HG03139 (cell line): ENCODE results near the gene C7.
"Not testable (repeated sequence)": the region's sequence is repeated elsewhere in the genome, so short reads cannot be mapped to it uniquely, and the experiment has no call there.

ENCODE experiments used
- ATAC-seq: cut with Tn5 transposase; IDR thresholded peaks from one replicate; pipeline ENCODE4 v1.9.1; 2021; ENCODE audit not compliant: unreplicated experiment

Gene C7

DNA sequence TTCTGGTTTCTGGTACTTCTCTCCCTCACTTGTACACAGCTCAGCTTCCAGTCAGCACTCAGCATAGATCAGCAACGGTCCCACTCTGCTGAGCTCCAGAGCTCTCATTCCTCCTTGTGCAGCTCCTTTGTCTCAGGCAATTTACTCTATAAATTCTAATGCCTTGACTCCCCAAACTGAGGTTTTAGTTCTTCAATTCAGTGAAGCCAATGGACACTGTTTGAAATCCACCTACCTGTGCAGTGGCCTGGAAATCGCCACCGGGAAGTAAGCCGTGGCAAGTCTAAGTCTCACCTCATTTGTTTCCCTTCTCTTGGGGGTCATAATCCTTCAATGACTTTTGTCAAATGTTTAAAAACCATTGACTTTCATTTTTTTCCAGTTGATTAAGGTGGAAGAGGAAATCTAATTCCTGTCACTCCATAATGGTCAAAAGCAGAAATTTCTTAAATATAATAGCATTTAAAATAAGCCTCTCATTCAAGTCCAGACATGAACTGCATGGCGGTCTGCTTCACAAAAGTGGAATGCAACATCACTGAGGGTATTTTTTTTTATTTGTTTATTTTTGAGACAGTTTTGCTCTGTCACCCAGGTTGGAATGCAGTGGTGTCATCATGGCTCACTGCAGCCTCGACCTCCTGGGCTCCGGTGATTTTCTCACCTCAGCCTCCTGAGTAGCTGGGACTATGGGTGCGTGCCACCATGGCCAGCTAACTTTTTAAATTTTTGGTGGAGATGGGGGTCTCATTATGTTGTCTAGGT lies 79.6 kb downstream of the C7 start:
- ATAC-seq, result no peak

DNA sequence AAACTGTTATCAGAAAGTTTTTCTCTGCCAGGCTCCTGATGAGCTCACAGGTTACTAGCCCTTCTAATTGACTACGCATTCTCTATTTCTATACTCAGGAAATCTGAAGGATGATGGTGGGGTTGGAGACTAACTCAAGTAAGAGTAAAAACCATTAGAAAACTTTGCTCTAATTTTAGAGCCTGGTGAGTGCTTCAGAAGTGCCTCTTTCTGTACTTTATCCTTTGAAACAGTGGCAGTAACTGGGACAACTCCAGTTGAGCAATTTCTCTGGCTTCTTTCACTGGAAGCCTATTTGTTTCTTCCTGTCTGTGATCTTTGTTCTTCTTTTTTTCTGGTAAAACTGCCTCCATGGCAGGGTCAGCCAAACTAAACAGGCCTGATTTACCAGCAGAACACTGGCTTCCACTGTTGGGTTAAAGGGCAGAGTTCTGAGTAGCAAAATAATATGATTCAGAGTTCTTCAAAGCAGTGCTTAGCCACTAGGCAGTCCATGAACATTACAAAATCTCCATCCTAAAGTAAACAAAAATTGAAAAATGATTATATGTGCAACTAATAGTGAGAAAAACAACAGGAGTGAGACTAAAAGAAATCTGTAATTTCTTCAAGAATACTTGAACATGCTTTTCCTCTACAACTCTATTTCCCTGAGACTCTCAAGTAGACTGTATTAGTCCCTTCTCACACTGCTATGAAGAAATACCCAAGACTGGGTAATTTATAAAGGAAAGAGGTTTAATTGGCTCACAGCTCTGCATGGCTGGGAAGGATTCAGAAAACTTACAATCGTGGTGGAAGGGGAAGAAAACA lies 82.1 kb downstream of the C7 start:
- no peak for ATAC-seq

DNA sequence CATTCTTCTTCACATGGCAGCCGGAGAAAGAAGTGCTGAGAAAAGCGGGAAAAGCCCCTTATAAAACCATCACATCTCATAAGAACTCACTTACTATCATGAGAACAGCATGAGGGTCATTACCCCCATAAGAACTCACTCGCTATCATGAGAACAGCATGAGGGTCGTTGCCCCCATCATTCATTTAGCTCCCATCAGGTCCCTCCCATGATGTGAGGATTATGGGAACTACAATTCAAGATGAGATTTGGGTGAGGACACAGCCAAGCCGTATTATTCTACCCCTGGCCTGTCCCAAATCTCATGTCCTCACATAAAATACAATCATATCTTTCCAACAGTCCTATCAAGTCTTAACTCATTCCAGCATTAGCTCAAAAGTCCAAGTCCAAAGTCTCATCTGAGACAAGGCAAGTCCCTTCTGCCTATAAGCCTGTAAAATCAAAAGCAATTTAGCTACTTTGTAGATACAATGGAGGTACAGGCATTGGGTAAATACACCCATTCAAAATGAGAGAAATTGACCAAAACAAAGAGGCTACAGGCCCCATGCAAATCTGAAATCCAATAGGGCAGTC lies 82.8 kb downstream of the C7 start:
- no peak for ATAC-seq

DNA sequence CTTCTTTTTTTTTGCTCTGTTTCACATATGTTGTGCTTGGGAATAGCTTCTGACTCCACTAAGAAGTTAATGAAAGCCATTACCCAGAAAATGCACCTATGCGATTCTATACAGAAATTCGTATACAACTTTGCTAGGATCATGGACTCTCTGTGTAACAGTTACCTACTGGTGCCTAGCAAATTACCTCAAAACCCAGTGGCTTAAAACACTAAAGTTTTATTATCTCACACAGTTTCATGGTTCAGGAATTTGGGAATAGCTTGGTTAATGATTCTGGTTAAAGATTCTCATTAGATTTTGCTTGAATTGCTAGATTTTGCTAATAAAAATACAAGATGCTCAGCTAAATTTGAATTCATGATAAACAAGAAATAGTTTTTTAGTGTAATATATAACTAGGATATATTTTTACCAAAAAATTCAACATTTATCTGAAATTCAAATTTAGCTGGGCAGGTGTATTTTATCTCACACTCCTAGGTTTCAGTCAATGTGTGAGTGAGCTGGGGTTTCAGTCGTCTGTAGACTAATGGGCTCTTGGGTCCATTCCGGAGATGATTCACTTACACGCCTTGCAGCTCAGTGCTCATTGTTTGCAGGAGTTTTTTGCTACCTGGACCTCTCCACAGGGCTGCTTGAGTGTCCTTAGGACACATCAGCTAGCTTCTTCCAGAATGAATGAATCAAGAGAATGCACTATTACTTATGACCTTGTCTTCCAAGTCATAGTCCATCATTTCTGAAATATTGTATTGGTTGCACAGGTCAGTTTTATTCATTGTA lies 86.7 kb downstream of the C7 start:
- no peak for ATAC-seq

DNA sequence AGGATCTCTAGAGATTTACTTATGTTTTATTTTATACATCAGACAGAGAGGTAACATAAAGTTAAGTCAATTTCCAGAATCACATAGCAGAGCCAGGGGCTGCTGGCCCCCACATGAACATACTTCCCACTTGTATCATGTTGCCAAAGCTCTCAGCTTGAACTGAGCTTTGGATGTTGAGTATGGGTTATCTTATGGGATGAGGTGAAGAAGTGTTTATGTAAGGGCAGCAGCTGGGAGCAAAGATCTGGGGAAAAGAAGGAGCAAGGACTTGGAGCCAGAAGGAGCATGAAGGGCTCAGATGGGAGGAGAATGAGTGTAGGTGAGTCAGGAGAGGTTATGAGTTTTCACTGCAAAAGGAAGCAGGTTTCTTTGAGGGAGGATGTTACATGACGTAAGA lies 89.8 kb downstream of the C7 start:
- no peak for ATAC-seq

DNA sequence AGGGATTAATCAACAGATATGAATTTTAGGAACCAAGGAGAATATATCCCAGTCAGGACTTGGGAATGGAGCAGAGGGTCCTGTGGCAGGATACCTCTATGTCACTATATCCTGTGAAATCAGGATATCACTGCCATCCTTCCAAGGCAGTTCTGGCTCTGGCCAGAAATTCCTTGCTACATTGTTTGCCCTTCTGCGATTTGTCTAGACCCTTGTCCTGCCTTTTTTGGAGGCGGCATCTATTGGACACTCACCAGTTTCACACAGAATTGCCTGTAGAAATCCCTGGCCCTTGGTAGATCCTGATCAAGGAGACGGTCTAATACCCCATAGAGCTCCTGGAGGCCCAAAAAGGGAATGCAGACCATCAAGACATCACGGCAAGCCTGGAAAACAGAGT lies 90.7 kb downstream of the C7 start:
- ATAC-seq, result no peak

DNA sequence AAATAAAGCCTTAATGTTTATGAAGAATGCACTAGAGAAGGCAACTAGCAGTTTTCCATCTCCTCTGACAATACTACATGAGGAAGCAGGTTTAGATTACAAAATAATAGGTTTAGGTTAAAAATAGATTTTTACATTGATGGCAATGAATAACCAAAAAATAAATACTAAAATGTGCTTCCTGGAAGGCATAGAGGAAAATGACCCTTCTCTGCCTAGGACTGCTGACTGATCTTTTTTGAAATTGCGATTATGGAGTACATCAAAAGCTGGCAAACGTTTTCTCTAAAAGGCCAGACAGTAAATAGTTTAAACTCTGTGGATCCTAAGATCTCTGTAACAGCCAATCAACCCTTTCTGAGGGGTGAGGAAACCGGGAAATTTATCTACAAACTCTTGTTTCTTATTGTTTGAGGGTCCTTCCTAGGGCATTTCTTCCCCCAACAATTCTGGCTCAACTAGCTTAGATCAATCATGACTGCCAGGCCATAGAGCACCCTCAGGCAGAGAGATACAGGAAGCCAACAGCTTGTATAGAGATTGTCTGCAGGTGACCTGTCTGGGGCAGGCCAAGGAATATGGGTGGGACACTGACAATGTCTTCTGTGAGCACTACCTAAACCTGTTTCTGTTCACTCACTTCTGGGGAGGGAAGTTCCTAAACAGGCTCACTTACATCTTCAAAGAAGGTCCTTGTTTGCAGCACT lies 94.5 kb downstream of the C7 start:
- no peak for ATAC-seq

DNA sequence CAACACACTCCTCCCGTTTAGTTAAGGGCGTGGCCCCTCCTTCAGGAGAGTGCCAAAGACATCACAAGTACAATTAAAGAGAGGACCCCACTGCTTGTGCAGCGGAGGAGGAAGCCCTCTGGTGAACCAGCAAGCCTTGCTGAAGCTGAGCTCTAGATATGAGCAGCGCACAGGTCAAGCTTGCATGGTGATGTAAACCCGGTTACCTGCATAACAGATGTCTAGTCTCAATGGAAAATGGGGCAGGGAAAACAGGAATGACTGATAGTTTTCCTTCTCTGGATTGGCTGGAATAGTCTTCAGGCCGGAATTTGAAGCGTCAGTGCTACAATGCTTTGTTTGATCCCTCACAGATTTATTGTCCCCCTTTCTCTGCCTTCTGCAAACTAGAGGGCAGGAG lies 95.6 kb downstream of the C7 start:
- no peak for ATAC-seq

DNA sequence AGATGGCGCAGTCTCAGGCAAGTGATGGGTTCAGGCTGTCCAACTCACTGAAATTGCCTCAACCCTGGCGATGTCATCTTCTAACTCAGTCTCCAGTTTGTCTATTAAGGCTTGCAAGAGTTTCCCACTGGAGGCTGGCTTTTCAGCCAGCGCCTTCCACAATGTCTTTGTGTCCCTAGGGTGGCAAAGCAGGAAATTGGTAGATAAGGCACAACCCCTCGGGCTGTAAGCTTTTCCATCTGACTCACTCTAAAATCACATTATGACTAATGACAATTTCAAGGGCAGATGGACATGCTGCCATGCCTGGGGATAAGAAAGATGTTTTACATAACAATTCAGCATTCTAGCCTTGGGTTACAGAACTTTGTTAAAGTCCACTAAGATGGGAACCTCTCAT lies 99.9 kb downstream of the C7 start:
- ATAC-seq, result no peak

DNA sequence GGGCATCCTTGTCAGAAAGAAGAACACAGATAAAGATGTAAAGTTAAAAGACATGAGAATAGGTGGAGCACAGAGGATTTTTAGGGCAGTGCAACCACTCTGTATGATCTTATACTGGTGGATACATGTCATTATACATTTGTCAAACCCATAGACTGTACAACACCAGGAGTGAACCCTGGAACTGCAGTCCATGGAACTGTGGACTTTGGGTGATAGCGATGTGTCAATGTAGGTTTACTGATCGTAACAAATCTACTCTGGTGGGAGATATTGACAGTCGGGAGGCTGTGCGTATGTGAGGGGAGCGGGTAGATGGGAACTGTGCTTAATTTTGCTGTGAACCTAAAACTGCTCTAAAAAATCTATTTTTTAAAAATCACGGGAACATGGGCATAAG lies 101.3 kb downstream of the C7 start:
- ATAC-seq, result no peak

DNA sequence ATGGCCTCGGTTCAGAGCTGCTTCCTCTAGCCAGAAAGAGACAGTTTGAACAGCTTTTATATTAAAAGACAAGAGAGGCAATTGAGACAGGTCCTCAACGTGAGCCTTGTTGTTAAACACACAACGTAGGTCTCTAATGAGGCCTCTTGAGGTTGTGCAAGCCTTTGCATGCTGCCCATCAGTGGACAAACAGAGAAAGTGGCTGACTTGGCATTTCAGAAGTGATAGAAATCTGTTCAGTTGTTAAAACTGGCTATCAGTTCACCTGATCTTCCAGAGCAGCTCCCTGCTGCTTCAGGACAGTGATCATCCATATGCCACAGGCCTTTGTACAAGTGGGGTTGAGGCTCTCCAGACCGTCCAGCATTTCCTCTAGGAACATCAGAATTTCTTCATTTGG lies 103.0 kb downstream of the C7 start:
- no peak for ATAC-seq

DNA sequence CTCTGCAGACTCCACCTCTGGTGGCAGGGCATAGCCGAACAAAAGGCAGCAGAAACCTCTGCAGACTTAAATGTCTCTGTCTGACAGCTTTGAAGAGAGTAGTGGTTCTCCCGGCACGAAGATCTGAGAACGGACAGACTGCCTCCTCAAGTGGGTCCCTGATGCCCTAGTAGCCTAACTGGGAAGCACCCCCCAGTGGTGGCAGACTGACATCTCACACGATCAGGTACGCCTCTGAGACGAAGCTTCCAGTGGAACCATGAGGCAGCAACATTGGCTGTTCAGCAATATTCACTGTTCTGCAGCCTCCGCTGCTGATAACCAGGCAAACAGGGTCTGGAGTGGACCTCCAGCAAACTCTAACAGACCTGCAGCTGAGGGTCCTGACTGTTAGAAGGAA lies 113.3 kb downstream of the C7 start:
- ATAC-seq, result not testable (repeated sequence)
